Cardiac fibroblast (primary cell): ENCODE measurements around the gene CAB39L.
A peak's percentile ranks its signal among the peaks of the same experiment; 100 is the strongest.

Experiments
- DNase-seq, 2 donors: peaks; one replicate each; pipeline versions ENCODE4 v3.0.0 to v3.0.0-alpha.2; 2010; ENCODE audit warnings: low read depth in 2 of 2
- H3K4me3 ChIP-seq, 2 donors: replicated peaks in 1 of 2; 1 replicate in 1 of 2; 2 replicates in 1 of 2; pipeline ENCODE4 v1.5.1; 2011; ENCODE audit warnings: low read depth in 2 of 2, low read length in 2 of 2, mild to moderate bottlenecking in 2 of 2, moderate library complexity in 1 of 2
- TF ChIP-seq, protein P1 (sequence below): IDR thresholded peaks from one replicate; pipeline ENCODE4 v1.5.1; 2011; ENCODE audit warnings: low read depth, mild to moderate bottlenecking, low read length, inconsistent platforms

Gene CAB39L

DNA sequence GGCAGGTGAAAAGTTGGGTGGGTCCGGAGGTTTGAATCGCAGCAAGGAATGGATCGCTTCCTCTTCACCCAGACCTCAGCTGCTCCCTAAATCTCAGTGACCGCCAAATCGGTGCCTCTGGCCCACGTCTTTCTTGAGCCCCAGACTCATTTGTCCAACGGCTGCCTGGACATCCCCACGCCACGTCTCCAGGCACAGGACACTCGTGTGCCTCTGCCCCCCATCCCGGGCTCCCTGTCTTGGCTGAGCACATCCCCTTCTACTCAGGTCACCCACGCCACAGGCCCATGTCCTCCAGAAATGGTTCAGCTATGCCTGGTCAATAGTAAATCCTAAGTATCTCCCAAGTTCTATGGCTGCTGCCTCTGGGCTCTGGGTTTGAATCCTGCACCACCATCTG is 139.5 kb downstream of the CAB39L start:
- no peak overlapping the region for H3K4me3 ChIP-seq
- TF ChIP-seq, protein P1, sequence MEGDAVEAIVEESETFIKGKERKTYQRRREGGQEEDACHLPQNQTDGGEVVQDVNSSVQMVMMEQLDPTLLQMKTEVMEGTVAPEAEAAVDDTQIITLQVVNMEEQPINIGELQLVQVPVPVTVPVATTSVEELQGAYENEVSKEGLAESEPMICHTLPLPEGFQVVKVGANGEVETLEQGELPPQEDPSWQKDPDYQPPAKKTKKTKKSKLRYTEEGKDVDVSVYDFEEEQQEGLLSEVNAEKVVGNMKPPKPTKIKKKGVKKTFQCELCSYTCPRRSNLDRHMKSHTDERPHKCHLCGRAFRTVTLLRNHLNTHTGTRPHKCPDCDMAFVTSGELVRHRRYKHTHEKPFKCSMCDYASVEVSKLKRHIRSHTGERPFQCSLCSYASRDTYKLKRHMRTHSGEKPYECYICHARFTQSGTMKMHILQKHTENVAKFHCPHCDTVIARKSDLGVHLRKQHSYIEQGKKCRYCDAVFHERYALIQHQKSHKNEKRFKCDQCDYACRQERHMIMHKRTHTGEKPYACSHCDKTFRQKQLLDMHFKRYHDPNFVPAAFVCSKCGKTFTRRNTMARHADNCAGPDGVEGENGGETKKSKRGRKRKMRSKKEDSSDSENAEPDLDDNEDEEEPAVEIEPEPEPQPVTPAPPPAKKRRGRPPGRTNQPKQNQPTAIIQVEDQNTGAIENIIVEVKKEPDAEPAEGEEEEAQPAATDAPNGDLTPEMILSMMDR, result no peak
- DNase-seq, result no peak

DNA sequence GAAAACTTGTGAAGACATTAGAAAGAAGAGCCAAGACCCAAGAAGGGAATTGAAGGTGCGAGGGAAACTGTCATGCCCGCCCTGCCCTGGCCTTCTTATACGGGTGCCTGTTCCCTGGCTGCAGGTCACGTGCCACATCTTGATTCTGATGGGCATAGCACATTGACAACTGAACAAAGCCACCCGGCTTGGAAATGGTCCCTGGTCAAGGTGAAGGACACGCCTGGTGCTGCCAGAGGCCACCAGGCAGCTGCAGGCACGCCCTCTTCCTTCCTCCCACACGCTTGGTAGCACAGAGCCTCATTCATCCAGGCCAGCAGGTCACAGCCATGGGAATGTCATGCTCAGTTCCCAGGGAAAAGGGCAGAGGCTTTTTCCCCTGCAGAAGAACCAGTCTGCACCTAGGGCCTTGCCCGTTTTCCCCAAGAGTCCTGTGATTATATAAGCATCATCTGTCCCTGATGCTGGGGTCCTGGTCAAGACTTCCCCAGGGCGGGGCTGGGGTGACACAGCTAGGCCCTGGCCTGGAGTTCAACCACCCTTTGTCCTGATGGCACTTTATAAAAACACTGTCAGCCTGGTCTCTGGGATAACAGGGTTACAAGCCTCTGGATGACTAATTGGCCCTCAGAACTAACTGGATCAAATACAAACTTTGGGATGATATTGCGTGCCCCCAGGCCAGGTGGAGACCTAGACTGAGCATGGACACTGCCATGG is 140.2 kb downstream of the CAB39L start:
- no peak overlapping the region for H3K4me3 ChIP-seq
- TF ChIP-seq, protein P1, result no peak
- DNase-seq, result no peak

DNA sequence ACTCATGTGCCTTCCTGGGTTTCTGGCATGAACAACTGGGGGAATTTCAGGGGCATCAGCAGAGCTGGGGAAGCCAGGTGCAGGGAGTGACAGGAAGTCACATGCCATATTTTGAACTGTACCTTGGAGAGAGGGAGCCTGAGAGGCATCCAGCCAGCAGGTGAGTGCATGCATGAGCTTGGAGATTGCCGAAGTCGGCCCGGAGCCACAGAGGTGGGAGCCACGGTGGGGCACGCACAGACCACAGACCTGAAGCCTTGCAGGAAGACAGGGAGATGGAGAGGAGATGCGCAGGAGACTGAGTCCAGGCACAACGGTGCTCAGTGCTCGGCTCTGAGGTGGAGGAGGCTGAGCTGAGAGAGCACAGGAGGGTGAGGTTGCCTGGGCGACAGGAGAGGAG is 141.0 kb downstream of the CAB39L start:
- TF ChIP-seq, protein P1, result no peak
- no peak for DNase-seq
- no peak overlapping the region for H3K4me3 ChIP-seq

DNA sequence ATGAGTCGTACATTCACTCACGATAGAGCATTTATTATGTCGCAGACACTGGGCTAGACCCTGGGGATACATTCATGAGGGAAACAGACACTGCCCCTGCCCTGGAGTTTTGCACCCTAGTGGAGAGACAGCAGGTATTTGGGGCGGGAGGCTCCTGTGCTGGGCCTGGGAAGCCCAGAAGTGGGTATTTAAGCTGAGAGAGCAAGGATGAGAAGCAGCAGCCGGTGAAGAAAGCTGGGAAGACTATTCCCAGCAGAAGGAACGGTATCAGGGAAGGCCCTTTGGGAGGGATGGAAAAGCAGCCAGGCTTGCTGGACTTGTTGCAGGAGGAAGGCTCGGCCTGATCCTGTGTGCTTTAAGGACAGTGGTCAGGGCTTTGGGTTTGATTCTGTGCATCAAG is 141.6 kb downstream of the CAB39L start:
- DNase-seq, result no peak
- TF ChIP-seq, protein P1, result no peak

DNA sequence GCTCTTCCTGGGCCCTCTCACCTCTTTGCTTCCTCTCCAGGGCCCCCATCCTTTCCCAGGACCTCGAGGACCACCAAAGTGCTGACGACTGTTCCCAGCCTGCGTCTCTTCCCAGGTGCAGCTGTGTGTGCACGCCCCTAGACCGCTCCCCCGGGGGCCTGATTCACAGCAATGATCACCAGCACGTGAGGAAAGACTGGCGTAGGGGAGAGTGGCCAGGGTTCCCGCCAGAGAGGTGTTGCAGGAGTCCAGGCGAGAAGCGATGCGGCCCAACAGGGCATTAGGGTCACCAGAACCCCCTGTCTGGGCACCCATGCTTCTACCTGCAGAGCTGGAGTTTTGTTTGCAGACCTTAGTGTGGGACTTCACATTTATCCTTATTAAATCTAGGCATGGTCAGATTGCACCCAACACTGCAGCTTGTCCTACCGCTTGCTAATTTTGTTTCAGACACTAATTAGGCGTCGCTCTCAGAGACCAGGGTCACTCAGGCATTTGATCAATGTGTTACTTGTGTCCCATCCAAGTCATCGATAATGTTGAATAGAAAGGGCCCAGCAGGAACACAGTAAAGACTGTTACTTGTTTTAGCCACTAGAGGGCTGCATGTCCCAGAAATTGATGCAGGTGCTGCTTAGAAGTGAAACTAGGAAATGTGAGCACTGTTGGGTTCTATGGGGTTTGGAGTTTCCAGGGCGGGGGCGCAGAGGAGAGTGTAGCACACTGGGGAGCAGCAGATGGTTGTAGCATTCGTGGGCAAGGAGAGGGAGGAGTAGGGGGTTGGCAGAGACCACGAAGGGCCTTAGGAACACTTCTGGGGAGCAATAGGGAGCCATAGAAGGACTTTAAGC is 142.9 kb downstream of the CAB39L start:
- TF ChIP-seq, protein P1, result peak; percentile 81
- DNase-seq, result peak; percentile 83
- peak overlapping the region in 1 of 2 donors; percentile 34 for H3K4me3 ChIP-seq

More for the DNA sequence above, 141.6 kb downstream of the CAB39L start:
- no peak overlapping the region for H3K4me3 ChIP-seq

DNA sequence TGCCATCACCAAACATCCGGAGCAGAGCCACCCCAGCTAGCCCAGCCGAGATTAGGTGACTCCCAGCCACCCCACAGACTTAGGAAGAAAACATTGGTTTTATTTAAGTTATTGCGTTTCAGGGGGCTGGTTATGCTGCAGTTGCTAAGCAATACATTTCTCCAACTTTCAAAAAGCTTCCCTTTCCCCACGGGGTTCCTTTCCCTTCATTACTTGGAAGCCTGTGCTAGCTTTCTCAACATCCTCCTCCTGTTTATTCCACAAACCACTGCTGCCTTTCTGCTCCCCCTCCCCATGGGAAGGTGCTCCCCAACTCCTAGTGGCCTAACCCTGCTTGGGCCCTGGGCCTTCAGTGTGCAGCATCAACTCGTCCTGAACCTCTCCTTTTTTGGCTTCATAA is 143.6 kb downstream of the CAB39L start:
- DNase-seq, result no peak
- TF ChIP-seq, protein P1, result no peak
- no peak overlapping the region for H3K4me3 ChIP-seq
